GM21447 (cell line): ENCODE data around the gene DUSP9.

Experiments
- ATAC-seq: cut with Tn5 transposase; IDR thresholded peaks from one replicate; pipeline ENCODE4 v1.9.1; 2021; ENCODE audit not compliant: unreplicated experiment

DUSP9 gene

GRCh38 chrX:153635788-153636668 is 11.0 kb upstream of the DUSP9 start:
- no peak for ATAC-seq

GRCh38 chrX:153636716-153637115 is 10.3 kb upstream of the DUSP9 start:
- ATAC-seq = no peak

- ATAC-seq = no peak
Measured at GRCh38 chrX:153637121-153638040, 9.6 kb upstream of the DUSP9 start.

DNA sequence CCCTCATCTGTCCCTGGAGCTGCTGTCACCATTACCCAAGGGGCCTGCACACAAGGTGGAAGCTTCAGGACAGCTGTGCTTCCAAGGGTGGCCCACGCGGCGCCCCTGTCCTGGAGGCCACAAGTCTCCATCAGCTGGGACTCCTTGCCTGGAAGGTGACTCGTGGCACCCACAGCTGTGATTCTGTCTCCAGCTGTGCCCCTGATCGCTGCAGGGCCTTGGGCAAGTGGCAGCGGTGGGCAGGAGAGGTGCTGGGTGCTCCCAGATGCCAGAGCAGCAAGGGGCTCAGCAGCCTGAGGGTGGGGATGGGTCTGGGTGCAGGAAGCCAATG is 9.0 kb upstream of the DUSP9 start:
- no peak for ATAC-seq

- ATAC-seq = no peak
Measured at GRCh38 chrX:153638436-153639176, 8.4 kb upstream of the DUSP9 start.

- no peak for ATAC-seq
Measured at GRCh38 chrX:153639177-153640044, 7.6 kb upstream of the DUSP9 start.

GRCh38 chrX:153640045-153640686 is 6.8 kb upstream of the DUSP9 start:
- ATAC-seq = no peak

- no peak for ATAC-seq
Measured at GRCh38 chrX:153640736-153641575, 6.0 kb upstream of the DUSP9 start.

GRCh38 chrX:153641627-153642026 is 5.4 kb upstream of the DUSP9 start:
- ATAC-seq = no peak

DNA sequence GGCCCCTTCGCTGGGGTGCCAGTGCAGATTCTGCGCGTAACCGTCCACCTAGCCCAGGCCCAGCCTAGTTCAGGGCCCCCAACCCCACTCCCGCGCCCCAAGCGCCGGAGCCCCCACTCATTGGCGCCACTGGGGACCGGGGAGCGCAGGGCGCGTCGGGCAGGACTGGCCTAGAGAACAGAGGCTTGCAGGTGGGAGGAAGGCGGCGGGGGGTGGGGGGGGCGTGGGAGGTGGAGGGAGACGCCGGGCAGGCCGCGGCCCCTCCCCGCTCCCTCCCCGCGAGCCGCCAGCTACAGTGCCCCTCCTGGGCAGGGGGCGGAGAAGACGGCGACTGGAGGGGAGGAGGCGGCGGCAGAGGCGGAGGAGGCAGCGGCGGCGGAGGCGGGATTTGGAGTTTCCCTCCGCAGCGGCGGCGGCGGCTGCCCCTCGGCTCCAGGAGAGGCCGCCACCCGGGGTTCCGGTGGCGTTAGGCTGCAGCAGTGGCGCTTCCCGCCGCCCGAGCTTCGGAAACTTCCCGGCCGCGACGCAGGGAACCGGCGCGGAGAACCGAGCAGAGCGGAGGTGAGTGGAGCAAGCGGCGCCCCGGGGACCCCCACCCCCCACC is 4.8 kb upstream of the DUSP9 start:
- ATAC-seq = no peak

DNA sequence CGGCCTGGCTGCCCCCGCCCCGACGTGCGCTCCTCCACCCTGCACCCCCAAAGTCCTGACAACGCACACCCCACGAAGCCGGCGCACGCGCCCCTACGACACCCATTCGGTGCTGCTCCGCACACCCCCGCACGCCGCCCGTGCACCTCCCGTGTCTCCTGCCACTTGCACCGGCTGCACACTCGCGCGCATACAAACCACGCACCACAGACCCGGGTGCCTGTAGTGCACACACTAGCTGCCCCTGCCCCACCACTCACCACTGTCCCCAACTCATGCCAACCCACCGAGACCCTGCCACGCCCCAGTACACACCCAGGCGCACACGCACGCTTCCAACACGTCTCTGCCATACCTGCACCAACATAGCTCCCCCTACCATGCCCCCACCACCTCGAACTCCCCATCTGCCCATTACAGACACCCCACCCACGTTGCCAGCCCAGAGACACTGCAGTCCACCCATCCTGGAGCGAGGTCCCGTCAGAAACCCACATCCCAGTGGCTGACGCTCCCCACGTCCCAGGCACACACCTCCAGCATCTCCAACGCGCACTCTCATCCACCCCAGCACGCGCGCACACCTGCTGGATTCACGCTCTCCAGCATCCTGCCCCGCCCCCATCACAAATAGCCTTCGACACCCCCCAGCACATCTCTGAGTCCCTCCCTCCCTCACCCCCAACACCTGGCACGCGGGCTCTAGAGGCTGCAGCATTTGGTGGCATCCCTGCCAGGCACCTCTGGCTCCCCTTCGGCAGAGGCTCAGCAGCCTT is 4.2 kb upstream of the DUSP9 start:
- no peak for ATAC-seq

- ATAC-seq = no peak
Measured at GRCh38 chrX:153643431-153644351, 3.3 kb upstream of the DUSP9 start.

- ATAC-seq = no peak
Measured at GRCh38 chrX:153644356-153645125, 2.5 kb upstream of the DUSP9 start.

DNA sequence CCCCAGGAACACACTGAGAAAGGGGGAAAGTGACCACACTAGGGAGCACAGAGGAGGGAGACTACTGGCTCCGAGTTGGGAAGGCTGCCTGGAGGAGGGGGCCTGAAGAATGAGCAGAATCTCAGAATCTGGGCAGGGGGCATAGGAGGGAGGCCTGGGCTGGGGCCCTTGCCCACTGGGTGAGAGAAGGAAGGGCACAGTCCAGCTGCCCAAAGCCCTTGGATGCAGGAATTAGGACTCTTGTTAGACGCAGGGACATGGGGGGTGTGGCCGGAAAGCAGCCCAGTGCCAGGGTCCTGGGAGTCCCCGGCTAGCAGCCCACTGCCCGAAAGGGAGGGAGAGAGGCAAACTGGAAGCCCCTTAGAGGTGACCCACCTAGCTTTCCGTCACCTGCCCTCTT is 1.9 kb upstream of the DUSP9 start:
- no peak for ATAC-seq

- no peak for ATAC-seq
Measured at GRCh38 chrX:153645921-153646488, 998 bp upstream of the DUSP9 start.
